Measurements from ENCODE around the gene TNFSF13B. TPM values are rescaled to one million over a fixed set of nuclear protein-coding genes. Genes with fewer than 3 reads are reported as not detected.
"Not testable (repeated sequence)": the region's sequence is repeated elsewhere in the genome, so short reads cannot be mapped to it uniquely, and the experiment has no call there.

TNFSF13B gene
- total RNA-seq, 1 donor from 2014 or later = 12.0 TPM

DNA sequence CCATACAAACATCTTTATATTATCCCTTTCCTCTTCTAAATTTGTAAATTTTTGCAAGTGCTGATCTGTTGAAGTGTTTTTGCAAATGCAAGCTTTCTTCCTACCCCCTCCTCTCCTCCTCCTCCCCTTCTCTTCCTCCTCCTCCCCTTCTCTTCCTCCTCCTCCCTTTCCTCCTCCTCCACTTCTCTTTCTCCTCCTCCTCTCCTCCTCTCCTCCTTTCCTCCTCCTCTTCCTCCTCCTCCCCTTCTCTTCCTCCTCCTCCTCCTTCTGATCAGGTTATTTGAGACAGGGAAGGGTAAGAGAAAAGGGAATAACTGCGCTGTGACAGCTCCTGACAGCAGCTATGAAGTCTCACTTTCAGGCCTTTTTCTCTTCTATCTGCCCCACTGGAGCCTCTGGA is 8.9 kb downstream of the TNFSF13B start:
- no peak for DNase-seq (ENCODE audit: low spot score)

DNA sequence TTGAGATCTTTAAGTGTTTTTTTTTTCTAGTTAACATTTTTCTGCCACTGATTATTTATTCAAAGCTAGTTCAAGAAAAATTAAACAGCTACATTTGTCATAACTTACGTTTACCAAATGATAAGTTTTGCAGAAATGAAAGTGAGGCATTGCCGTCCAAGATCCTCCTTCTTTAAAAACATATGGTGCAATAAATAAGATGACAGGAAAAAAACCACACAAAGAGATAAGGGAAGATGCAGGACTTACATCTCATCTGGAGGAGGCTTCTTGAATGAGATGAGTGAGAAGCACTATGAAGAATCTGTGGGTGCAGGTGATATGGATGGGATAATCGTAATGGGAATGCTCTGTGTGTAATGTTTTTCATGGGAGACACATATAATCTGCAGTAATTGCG is 12.4 kb downstream of the TNFSF13B start:
- peak; percentile 59 for DNase-seq (ENCODE audit: low spot score)

DNA sequence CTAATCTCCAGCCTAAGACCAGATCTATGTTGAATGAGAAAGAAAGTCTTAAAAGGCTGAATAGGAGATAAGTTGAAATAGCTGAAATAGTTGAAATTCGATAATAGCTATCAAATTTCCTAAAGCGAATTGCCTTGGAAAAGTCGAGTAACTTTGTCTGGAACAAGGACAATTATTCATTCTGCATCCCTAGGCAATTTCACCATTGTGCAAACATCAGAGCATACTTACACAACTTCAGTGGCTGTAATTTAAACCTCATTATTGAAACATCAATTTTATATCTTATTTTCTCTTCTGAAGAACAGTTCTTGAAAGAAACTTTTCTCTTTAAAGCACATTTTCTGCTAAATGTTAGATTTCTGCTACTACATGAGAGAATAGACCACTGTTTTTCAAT is 13.6 kb downstream of the TNFSF13B start:
- DNase-seq (ENCODE audit: low spot score) = peak; percentile 21

DNA sequence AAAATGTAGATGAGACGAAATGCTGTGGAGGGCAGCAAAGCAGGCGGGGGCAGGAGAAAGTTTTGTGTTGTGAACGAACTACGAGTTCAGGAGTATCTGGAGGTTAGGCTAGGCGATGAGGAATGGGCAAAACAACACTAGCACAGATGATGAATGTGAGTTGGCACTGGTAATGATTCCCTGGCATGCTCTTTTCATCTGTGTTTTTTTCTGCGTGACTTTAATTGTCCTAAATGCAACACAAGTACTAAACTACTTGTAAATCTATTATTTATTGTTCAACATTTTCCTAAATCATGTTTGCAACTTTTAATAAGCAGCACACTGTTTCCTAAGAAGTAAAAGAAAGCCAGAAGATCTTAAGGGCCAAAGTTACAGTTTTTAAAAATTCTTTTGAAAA is 19.2 kb downstream of the TNFSF13B start:
- no peak for DNase-seq (ENCODE audit: low spot score)

DNA sequence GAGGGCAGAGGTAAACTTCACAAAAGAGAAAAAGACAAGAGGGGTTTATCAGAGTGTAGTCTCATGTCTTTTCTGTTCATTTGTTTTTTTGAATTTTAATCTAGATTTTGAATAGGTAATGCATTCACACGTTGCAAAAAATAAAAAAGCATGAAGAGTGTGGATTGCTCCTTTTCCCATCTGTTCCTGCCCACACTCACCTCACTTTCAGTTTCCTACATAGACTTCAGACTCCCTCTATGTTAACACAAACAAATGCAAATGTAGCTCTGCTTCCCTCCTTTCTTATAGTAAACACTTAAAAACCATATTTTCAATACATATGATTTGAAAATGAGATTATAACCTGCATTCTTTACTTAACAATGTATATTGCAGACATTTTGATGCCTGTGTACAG is 20.3 kb downstream of the TNFSF13B start:
- no peak for DNase-seq (ENCODE audit: low spot score)

DNA sequence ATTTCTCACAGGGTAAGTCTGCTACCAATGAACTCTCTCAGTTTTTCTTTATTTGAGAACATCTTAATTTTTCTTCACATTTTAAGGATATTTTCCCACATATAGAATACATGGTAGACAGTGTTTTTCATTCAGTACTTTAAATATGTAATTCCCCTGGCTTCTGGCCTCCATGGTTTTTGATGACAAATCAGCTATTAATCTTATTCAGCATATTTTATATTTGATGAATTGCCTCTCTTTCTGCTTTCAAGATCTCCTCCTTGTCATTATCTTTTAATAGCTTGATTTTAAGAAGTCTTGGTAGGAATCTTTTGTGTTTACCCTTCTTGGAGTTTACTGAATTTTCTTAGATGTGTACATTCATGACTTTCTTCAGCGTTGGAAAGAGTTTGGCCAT is 27.6 kb downstream of the TNFSF13B start:
- no peak for DNase-seq (ENCODE audit: low spot score)

DNA sequence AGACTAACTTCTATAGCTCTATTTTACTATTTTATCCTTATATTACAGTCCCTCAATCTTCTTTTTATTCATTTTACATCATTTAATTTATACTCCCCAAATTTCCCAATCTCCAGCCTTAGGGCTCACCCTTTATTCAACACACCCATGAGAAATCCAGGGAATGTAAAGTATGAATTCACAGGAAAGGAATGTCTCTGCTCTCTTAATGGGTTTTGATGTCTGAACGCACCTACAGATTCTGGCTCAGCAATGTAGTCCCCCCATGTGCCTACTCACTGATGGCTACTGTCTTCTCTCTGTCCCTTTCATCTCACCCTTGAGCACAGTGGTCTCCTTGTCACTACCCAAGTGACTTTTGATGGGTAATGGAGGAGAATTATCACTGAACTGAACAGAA is 32.8 kb downstream of the TNFSF13B start:
- DNase-seq (ENCODE audit: low spot score) = no peak

DNA sequence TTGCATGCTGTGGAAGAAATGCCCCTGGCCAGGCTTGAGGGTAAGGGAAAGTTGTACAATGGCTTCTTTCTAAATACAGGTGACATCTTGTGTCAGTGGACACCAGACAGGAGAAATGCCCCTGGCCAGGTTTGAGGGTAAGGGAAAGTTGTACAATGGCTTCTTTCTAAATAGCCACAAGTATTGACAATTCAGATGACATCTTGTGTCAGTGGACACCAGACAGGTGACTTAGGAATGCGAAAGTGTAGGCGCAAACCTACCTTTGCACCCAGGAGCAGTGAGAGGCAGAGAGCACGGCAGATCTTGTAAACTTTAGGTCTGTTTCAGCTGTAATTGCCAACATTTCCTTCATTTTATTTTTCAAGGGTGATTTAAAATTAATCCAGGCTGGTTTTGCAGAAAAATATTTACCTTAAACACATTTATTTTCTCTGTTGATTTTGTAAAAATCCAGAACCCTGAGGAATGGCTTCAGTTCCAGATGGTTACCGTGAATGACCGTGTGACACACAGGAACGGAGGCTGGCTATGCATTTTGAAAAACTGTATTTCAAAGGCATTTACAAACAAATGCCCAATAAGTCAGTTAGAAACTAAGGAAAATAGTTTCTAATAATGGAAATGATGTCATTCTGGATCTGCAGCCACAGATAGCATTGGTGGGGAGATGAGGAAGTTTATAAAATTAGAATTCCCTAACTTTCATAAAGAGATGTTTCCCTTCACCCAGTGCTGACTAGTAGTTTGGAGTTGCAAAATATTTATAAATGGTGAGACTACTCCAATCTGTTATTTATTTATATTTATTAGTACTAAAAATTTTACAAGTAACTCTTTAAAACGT is 34.9 kb downstream of the TNFSF13B start:
- peak; percentile 11 for DNase-seq (ENCODE audit: low spot score)

DNA sequence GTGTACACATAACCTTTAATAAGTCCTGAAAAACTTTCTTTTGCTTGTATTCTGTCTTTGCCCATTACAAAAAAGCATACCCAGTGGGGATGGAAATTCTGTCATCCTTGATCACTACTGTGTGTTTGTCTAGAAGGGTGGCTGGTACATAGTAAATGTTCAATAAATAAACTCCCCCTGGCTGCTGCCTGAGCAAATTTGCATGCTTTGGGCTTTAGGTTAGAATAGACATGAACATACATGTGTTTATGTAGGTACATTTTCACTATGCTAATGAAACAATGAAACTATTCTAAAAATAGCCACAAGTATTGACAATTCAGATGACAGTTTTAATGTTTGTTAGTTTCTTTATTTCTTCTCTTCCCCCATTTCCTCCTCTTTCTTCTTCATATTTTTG is 36.1 kb downstream of the TNFSF13B start:
- no peak for DNase-seq (ENCODE audit: low spot score)

DNA sequence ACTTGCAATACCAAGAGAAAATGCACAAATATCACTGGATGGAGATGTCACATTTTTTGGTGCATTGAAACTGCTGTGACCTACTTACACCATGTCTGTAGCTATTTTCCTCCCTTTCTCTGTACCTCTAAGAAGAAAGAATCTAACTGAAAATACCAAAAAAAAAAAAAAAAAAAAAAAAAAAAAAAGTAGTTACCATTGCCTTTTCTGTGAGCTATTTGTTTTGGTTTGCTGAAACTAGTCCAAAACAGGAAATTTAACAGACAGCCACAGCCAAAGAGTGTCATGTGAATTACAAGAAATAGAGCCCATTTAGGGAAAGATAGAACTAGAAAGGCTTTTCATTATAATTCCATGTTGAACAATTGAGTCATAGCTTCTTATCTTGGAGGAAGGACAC is 37.3 kb downstream of the TNFSF13B start:
- DNase-seq (ENCODE audit: low spot score) = no peak

DNA sequence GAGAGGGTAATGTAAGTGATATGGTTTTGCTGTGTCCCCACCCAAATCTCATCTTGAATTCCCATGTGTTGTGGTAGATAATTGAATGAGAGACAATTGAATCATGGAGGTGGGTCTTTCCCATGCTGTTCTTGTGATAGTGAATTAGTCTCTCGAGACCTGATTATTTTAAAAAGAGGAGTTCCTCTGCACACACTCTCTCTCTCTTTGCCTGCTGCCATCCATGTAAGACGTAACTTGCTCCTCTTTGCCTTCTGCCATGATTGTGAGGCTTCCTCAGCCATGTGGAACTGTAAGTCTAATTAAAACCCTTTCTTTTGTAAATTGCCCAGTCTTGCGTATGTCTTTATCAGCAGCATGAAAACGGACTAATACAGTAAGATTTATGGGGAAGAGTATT is 42.1 kb downstream of the TNFSF13B start:
- DNase-seq (ENCODE audit: low spot score) = not testable (repeated sequence)

DNA sequence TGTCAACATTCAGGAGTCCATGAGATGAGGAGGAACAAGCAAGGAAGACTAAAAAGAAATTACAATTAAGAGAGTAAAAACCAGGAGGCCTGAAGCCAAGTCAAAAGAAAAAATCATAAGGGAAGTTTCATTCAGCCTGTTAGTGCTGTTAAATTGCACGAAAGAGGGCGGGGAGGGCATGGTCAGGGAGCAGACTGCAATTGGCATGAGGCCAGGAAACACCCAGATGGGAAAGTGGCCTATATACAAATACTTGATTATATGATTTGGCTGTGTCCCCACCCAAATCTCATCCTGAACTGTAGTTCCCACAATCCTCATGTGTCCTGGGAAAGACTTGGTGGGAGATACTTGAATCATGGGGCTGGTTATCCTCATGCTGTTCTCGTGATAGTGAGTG is 43.9 kb downstream of the TNFSF13B start:
- no peak for DNase-seq (ENCODE audit: low spot score)

DNA sequence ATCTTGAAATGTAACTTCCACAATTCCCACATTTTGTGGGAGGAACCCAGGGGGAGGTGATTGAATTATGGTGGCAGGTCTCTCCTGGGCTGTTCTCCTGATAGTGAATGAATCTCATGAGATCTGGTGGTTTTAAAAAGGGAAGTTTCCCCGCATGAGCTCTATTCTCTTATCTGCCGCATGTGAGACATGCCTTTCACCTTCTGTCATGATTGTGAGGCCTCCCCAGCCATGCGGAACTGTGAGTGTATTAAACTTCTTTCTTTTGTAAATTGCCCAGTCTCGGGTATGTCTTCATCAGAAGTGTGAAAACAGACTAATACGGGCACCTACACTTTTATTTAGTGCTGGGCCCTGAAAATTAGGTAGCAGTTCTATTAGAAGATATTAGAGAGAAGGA is 45.8 kb downstream of the TNFSF13B start:
- DNase-seq (ENCODE audit: low spot score) = no peak

DNA sequence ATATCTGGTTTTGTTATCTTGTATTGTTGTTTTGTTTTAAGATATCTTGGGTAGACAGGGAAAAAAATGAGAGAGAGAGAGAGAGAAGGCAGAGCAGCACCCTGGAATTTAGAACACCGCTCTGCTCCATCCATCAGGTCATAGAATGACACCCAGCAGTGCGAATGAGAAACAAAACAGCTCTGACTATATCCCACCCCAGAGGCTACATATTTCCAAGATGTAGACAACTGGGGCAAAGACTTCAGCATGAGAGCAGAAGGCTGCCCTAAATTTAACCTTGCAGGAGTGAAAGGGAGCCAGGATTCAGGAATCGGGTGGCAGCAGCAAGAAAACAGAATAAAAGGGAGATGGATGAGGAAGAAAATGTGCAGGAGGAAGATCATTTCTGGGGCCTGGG is 46.5 kb downstream of the TNFSF13B start:
- DNase-seq (ENCODE audit: low spot score) = no peak

DNA sequence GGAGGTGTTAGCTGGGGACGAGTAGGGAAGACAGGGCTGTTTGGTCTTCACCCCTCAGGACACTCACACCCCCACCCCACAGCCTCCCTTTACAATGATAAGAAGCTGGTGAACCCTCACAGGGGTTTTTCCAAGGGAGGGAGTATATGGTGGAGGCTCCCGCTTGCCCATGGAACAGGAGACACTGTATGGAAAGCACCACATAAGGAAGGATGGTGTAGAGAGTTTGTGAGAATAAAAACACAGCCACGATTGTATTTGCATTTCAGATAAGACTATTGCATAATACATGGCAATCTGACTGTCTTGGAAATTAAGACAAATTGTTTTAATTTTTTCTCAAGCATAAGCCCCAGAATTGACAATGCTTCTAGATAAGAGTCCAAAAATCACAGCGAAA is 46.9 kb downstream of the TNFSF13B start:
- DNase-seq (ENCODE audit: low spot score) = no peak

DNA sequence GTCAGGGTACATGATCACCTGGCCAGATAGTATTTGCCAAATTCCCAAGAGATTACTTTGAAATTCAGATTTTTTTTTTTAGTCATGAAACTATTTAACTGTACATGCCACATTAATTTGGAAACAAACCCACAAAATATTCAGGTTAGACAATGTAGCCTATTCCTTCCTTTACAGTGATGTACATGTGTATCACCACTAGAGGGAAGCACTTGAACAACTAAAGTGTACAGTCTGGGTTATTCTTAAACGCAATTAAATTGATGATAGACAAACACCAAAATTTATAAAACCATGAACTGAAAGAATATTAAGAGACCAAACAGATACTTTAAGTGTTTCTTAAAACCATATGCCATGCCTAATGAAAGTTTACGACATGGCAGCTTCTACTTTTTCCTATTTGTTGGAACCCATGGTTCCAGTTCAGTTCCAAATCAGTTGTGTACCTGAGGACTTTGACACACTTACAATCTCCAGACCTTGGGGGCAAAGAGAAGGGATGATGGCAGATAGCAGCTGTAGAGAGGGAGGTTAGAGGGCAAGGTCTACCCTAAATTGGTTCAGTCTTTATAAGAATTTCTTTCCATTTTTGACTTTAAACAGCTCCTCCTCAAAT is 52.8 kb downstream of the TNFSF13B start:
- DNase-seq (ENCODE audit: low spot score) = peak; percentile 21

DNA sequence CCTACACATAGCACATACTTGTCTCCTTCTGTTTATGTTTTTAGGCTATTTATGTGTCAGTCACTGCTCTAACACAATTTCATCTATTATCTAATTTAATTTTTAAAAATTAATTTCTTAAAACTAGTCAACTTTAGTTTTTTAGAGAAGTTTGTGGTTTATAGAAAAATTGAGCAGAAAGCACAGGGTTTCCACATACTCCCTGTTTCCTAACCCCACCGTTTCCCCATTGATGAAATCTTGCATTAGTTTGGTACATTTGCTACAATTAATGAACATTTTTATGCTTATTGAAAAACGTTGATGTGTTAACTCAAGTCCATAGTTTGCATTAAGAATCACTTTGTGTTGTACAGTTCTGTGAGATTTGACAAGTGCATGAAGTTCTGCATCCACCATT is 53.5 kb downstream of the TNFSF13B start:
- no peak for DNase-seq (ENCODE audit: low spot score)

DNA sequence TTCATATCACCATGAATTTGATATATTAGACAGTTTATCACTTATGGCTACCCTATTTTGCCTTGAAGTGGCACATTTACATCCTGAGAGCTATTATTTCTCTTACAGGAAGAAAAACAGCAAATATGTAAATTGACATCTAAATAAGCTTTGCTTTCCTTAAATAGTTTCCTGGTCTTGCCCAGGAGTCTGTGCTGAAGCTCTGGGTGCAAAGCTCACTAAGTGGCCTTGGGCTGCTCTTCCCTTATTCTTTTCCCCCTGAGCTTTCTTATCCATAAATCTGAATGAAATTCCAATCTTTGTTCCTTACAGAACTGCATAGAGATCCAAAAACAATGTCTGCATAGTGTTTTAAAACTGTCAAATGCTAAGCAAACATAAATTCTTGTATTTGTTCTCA is 56.3 kb downstream of the TNFSF13B start:
- no peak for DNase-seq (ENCODE audit: low spot score)

DNA sequence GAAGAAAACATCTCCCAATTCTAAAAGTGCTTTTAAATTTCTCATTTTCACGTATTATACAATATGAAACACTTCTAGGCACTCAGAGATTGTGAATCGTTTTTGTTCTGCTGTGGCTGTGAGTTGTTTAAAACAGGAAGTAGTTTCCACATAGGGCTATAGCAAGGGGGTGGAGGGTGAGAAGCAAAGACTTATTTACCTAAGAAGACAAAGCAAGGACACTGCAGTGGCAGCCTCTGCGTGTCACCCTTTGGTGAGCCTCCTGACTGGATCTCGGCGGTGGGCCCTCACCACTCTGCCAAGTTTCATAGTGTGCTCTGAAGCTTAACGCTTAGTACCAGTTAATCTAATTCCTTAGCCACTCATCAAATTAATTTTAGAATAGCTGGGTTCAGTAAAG is 56.8 kb downstream of the TNFSF13B start:
- DNase-seq (ENCODE audit: low spot score) = no peak

DNA sequence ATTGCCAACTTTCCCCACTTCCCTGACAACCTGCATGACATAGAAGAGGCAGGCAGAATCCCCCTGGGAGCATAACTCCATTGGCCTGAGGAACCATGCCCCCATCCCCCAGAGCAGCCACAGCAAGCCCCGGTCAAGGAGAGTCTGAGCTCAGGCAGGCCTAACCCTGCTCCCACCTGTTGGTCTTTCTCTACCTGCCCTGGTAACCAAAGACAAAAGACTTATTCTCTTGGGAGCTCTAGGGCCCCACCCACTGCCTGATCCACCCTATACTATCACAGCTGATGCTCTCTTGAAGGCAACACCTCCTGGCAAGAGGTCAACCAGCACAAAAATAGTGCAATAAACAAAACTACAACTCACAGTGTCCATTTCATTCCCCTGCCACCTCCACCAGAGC is 59.3 kb downstream of the TNFSF13B start:
- DNase-seq (ENCODE audit: low spot score) = no peak

DNA sequence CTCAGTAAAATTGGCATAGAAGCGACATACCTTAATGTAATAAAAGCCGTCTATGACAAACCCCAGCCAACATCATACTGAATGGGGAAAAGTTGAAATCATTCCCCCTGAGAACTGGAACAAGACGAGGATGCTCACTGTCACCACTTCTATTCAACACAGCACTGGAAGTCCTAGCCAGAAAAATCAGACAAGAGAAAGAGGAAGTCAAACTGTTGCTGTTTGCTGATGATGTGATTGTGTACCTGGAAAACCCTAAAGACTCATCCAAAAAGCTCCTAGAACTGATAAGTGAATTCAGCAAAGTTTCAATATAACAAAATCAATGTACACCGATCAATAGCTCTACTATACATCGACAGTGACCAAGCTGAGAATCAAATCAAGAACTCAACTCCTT is 63.3 kb downstream of the TNFSF13B start:
- no peak for DNase-seq (ENCODE audit: low spot score)

DNA sequence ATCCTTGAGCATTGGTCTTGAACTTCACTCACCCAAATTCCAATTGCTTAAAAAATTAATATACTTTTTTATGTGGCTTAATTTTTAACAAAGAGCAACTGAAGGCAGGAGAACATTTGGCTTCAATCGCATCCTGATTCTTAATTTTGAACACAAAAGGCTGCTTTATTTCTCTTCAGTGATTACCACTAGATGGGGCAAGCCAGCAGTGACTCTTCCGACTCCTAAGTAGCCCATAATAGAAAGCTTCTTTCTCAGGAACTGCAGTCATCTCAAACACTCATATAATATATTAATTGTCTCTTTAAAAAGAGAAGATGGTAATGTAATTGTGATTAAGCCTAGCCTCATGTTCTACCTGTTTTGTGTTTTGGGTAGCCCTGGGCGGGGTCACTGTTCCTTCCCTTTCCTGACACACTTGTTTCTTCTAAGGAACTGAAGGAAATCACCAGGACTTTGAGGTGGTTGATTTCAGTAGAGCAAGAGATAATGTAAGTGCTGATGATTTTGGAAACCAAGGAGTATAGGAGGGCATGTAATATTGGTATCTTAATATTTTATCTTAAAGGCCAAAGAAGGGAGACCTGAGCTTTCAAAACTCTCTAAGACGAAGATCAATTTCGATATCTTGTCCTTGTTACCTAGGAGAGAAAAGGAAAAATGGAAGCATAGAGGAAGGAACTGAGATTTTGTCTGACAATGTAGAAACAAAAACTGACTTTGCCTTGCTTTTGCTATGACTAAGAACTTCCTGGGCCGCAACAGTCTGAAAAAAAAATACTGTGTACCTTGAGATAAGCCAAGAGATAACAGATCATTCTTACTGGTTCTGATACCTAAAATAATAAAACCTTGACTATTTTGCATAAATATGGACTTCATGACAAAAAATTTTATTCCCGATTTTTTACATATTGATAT is 73.1 kb downstream of the TNFSF13B start:
- peak; percentile 9 for DNase-seq (ENCODE audit: low spot score)

All from umbilical cord (tissue), 2 donors.